CD4-positive, alpha-beta memory T cell (primary cell): Measurements from ENCODE around the gene ZNF425. TPM values are rescaled to one million over a fixed set of nuclear protein-coding genes. Genes with fewer than 3 reads are reported as not detected.

Experiments used
- CTCF ChIA-PET: fragments of 350-600 bp; sonication (Branson Sonifier 250); formaldehyde crosslinking; loops from one replicate; lab custom pipeline; 2021; ENCODE audit warnings: inconsistent platforms; ENCODE audit not compliant: partially characterized antibody; lab: Charles Lee
- POLR2A ChIA-PET: fragments of 350-600 bp; sonication (Branson Sonifier 250); formaldehyde crosslinking; loops from one replicate; lab custom pipeline; 2021; ENCODE audit not compliant: partially characterized antibody; lab: Charles Lee
- DNase-seq, 5 donors: peaks; one replicate each; pipeline versions ENCODE4 v3.0.0 to v3.0.0-alpha.2; 2020 to 2022; ENCODE audit warnings: mixed read lengths in 1 of 5
- H3K27ac ChIP-seq: one replicate; pipeline ENCODE4 v1.7.0; 2013; ENCODE audit warnings: low read depth, low read length
- H3K27me3 ChIP-seq: 2 replicates; pipeline ENCODE4 v1.7.0; 2013; ENCODE audit warnings: mild to moderate bottlenecking, low read length, moderate library complexity; ENCODE audit not compliant: insufficient read depth
- H3K36me3 ChIP-seq: 2 replicates; pipeline ENCODE4 v1.7.0; 2013; ENCODE audit warnings: mild to moderate bottlenecking, low read length, moderate library complexity; ENCODE audit not compliant: insufficient read depth
- H3K4me1 ChIP-seq: 2 replicates; pipeline ENCODE4 v1.7.0; 2013; ENCODE audit warnings: mild to moderate bottlenecking, low read length, moderate library complexity; ENCODE audit not compliant: insufficient read depth
- H3K4me3 ChIP-seq, 2 donors: one replicate each; pipeline ENCODE4 v1.7.0; 2013; ENCODE audit warnings: low read length in 2 of 2, mild to moderate bottlenecking in 1 of 2
- H3K9me3 ChIP-seq, 2 donors: one replicate each; pipeline ENCODE4 v1.7.0; 2013; ENCODE audit warnings: low read length in 2 of 2, control low read depth in 1 of 2; ENCODE audit not compliant: control insufficient read depth in 1 of 2
- H3K27ac Mint-ChIP-seq, 7 donors: one replicate each; pipeline ENCODE4 v1.8.0; 2020 to 2021; ENCODE audit warnings: mixed read lengths in 7 of 7, mild to moderate bottlenecking in 6 of 7, inconsistent platforms in 3 of 7, moderate library complexity in 3 of 7
- H3K27me3 Mint-ChIP-seq, 2 donors: one replicate each; pipeline ENCODE4 v1.8.0; 2020 to 2021; ENCODE audit warnings: mixed read lengths in 2 of 2
- H3K36me3 Mint-ChIP-seq, 2 donors: one replicate each; pipeline ENCODE4 v1.8.0; 2020 to 2021; ENCODE audit warnings: mixed read lengths in 2 of 2, inconsistent platforms in 1 of 2, mild to moderate bottlenecking in 1 of 2
- H3K4me1 Mint-ChIP-seq, 4 donors: one replicate each; pipeline ENCODE4 v1.8.0; 2020 to 2021; ENCODE audit warnings: mixed read lengths in 4 of 4, mild to moderate bottlenecking in 1 of 4
- H3K4me3 Mint-ChIP-seq, 8 donors: one replicate each; pipeline ENCODE4 v1.8.0; 2020 to 2021; ENCODE audit warnings: mixed read lengths in 8 of 8, mild to moderate bottlenecking in 7 of 8, moderate library complexity in 6 of 8, inconsistent platforms in 3 of 8
- H3K9me3 Mint-ChIP-seq, 8 donors: one replicate each; pipeline ENCODE4 v1.8.0; 2020 to 2021; ENCODE audit warnings: mixed read lengths in 8 of 8, mild to moderate bottlenecking in 5 of 8, inconsistent platforms in 3 of 8, moderate library complexity in 1 of 8
- intact Hi-C: fragments of 100-400 bp; cut with micrococcal nuclease; formaldehyde crosslinking; loops from one replicate; pipeline ENCODE4 v1.15.1; 2023
- polyA plus RNA-seq, 2 donors: library from polyadenylated mRNA; unstranded; fragments of 300-500 nt; fragmentation: Illumina TruSeq; gene quantifications; one replicate each; pipeline ENCODE4 v1.2.3, GENCODE V29; 2021
- total RNA-seq, 2 experiments: library from RNA; stranded (reverse); gene quantifications; one replicate each; pipeline ENCODE4 v1.2.3, GENCODE V29; 2021

Gene ZNF425
- total and polyA plus RNA-seq, 4 experiments from 2014 or later: 0.24 to 4.0 (median 2.5) TPM

DNA sequence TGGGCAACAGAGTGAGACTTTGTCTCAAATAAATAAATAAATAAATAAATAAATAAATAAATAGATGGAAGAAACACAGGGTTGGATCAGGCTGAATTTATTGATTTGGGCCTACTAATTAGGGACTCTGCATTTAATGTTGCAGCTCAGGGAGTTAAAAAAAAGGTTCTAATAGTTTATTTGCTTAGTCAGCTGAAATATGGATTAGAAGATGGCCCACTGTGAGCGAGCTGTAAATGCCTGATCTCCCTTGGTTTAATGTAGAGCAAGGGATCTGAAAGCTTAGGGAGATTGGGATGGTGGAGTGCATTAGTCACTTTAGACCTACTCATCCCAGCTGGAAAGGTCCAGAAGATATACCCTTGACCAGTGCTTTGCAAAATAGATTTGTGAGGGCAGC lies 72.7 kb downstream of the ZNF425 start:
- CTCF ChIA-PET: interaction anchor here (0.6 to 1.3 kb wide), 3 partner anchors 12 to 1590 kb away, joined by 3 to 5 read pairs (median 4); no protein-coding TSS in a partner anchor
- no peaks in the 10 kb centered on the region for H3K9me3 ChIP-seq
- Mint-ChIP-seq H3K27me3 (peaks cover 0 to 4% of the 10 kb centered on the region in 2 donors), H3K4me1 (no peaks in the 10 kb centered on the region), H3K4me3 (no peak overlapping the region), H3K27ac (no peak overlapping the region), H3K9me3 (no peaks in the 10 kb centered on the region), H3K36me3 (no peaks in the 10 kb centered on the region)
- no peaks in the 10 kb centered on the region for H3K4me1 ChIP-seq
- H3K27me3 ChIP-seq: no peaks in the 10 kb centered on the region
- no peaks in the 10 kb centered on the region for H3K36me3 ChIP-seq
- no peak overlapping the region for H3K27ac ChIP-seq
- POLR2A ChIA-PET: no interaction called here
- intact Hi-C loops: no loop called here
- H3K4me3 ChIP-seq: no peak overlapping the region
- no peak for DNase-seq

Other genes starting within 250 kb of the ZNF425 start
- gene EZH2, start 242.0 kb downstream of the ZNF425 start, total RNA-seq: 10 to 100 TPM; 10.6 to 11.3 TPM
- gene EZH2, start 242.0 kb downstream of the ZNF425 start, polyA plus RNA-seq: 1 to 10 TPM; 4.3 to 4.5 TPM
- gene PDIA4, start 97.8 kb downstream of the ZNF425 start, total RNA-seq: 10 to 100 TPM; 82.8 to 87.1 TPM
- 100 to 1,000 TPM; 102 to 125 TPM for gene PDIA4, start 97.8 kb downstream of the ZNF425 start, polyA plus RNA-seq
- 10 to 100 TPM; 18.6 to 18.8 TPM for gene ZNF786, start 35.6 kb downstream of the ZNF425 start, total RNA-seq
- 10 to 100 TPM in 1 of 2 donors, 1 to 10 TPM in 1; 2.3 to 14.1 TPM for gene ZNF786, start 35.6 kb downstream of the ZNF425 start, polyA plus RNA-seq
- gene ZNF398, start 21.1 kb upstream of the ZNF425 start, total RNA-seq: 10 to 100 TPM; 26.9 to 28.4 TPM
- gene ZNF398, start 21.1 kb upstream of the ZNF425 start, polyA plus RNA-seq: 10 to 100 TPM in 1 of 2 donors, 1 to 10 TPM in 1; 7.5 to 13.9 TPM
- gene ZNF282, start 69.2 kb upstream of the ZNF425 start, total RNA-seq: 10 to 100 TPM; 19.1 to 20.7 TPM
- 1 to 10 TPM in 1 of 2 donors, under 1 TPM in 1; 0.13 to 1.8 TPM for gene ZNF282, start 69.2 kb upstream of the ZNF425 start, polyA plus RNA-seq
- gene ZNF212, start 113.3 kb upstream of the ZNF425 start, total RNA-seq: 10 to 100 TPM; 21.5 to 24.0 TPM
- 1 to 10 TPM; 4.5 to 9.3 TPM for gene ZNF212, start 113.3 kb upstream of the ZNF425 start, polyA plus RNA-seq
- gene ZNF783, start 135.9 kb upstream of the ZNF425 start, total RNA-seq: 10 to 100 TPM; 42.6 to 43.5 TPM
- gene ZNF783, start 135.9 kb upstream of the ZNF425 start, polyA plus RNA-seq: 1 to 10 TPM; 2.7 to 8.0 TPM